ENCODE data around the gene SSR3.

- no peak for TF ChIP-seq CTCF (IDR thresholded peaks at IDR 0.05 in 4 of 5, conservative IDR thresholded peaks at IDR 0.05 in 1 of 5)
- TF ChIP-seq POLR2A (IDR thresholded peaks at IDR 0.05), result no peak
These were observed 3.7 kb downstream of the SSR3 start for GRCh38 chr3:156551261-156551660.
